KOPT-K1 (cell line): ENCODE measurements around the gene CTSG.
"Not testable (repeated sequence)": the region's sequence is repeated elsewhere in the genome, so short reads cannot be mapped to it uniquely, and the experiment has no call there.

Source experiments
- H3K27ac ChIP-seq: fragments of 200-600 bp; sonication (generic); 2 replicates; pipeline ENCODE4 v1.5.1; 2016; ENCODE audit warnings: antibody characterized with exemption, mild to moderate bottlenecking, low read depth, low read length; ENCODE audit not compliant: poor library complexity, severe bottlenecking
- H3K36me3 ChIP-seq: fragments of 200-600 bp; sonication (generic); 2 replicates; pipeline ENCODE4 v1.5.1; 2017; ENCODE audit warnings: antibody characterized with exemption, mild to moderate bottlenecking, low read length, moderate library complexity; ENCODE audit not compliant: insufficient read depth
- H3K9me3 ChIP-seq: fragments of 200-600 bp; sonication (generic); 2 replicates; pipeline ENCODE4 v1.5.1; 2017; ENCODE audit warnings: antibody characterized with exemption, low read length, mild to moderate bottlenecking; ENCODE audit not compliant: insufficient read depth, poor library complexity, severe bottlenecking

Gene CTSG

DNA sequence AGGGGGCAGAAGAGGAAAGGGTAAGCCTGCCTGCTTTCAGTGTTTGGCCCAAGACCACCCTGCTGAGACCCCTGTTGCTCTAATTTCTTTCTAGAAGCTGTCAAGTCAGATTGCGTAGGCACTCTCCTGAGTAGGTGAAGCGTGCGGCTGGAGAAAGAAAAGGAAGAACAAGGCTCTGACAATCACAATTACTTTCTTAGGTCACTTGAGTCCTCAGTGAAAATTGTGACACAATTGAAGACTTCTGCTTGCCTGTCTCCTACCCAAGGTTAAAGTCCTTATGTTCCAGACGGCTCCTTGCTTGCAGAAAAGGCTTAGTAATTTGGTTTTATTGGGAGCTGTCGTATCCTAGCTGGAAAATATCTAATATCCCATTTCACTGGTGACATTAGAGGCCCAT, 721 bp upstream of the CTSG start:
- Histone ChIP-seq H3K9me3 (no peaks in the 10 kb centered on the region), H3K36me3 (no peaks in the 10 kb centered on the region), H3K27ac (no peak overlapping the region)

DNA sequence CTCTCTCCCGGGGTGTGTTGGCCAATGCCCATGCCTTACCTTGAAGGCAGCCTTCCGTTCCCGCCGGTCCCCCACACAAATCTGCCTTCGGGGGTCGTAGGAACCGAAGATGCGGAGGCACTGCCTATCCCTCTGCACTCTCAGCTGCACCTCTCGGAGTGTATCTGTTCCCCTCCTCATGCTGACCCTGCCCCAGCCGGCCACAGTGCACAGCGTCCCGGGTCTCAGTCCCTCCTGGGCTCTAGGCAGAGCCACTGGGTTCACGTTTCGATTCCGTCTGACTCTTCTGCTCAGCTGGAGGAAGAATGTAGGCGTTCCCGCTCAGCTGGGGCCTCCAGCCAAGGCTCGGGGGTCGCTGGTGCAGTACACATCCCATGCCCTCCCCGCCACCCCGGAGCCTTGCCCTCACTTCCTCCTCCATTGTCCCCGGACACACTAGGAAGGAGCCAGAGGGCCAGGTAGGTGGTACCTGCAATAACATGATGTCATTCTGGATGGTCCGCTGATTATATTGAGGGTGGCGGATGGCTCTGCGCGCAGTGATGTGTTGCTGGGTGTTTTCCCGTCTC, 1.8 kb downstream of the CTSG start:
- H3K27ac ChIP-seq: no peak overlapping the region
- no peaks in the 10 kb centered on the region for H3K9me3 ChIP-seq
- H3K36me3 ChIP-seq: no peaks in the 10 kb centered on the region

DNA sequence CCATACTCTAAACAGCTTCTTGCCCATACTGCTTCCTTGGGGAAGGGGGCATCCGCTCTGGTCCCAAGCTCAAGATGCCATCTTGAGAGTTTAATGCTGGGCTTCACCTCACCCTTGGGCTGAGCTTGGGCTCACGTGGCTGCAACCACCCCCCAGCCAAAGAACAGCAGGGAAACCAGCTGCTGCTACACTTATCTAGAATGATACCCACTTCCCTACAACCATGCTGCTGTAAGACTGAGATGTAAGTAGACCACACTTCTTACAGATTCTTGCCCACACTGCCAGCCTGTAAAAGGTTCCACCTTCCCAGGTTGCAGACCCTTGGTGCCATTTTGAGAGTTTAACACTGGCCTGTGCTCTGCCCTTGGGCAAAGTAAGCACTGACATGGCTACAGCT, 9.7 kb downstream of the CTSG start:
- no peak overlapping the region for H3K27ac ChIP-seq
- H3K36me3 ChIP-seq: no peaks in the 10 kb centered on the region
- H3K9me3 ChIP-seq: peaks cover 20% of the 10 kb centered on the region

DNA sequence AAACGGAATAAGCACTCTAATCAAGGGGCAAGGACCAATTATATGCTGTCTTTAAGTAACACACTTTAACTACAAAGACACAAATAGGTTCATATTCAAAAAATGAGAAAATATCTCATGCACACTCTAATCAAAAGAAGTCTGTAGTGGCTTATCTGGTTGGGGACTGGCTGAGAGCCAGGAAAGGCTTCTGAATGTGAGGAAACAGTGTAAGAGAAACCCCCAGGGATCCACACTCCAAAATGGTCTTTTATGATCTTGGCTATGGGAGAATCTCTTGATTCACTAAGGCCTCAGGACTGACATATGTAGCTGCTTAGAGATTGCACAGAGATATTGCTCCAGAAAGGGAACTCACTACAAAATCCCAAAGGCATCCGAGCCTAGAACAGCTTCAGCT, 10.3 kb downstream of the CTSG start:
- peaks cover 20% of the 10 kb centered on the region for H3K9me3 ChIP-seq
- H3K36me3 ChIP-seq: no peaks in the 10 kb centered on the region
- H3K27ac ChIP-seq: no peak overlapping the region

DNA sequence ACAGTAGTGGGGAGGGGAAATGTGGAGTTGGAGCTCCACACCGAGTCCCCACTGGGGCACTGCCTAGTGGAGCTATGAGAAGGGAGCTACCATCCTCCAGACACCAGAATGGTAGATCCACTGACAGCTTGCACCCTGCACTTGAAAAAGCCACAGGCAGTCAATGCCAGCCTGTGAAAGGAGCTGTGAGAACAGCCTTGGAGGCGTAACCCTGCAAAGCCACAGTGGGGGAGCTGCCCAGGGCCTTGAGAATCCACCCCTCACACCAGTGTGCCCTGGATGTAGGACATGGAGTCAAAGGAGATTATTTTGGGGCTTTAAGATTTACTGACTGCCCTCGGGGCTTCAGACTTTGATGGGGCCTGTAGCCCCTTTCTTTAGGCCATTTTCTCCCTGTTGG, 12.5 kb downstream of the CTSG start:
- no peak overlapping the region for H3K27ac ChIP-seq
- H3K9me3 ChIP-seq: peaks cover 20% of the 10 kb centered on the region
- no peaks in the 10 kb centered on the region for H3K36me3 ChIP-seq

DNA sequence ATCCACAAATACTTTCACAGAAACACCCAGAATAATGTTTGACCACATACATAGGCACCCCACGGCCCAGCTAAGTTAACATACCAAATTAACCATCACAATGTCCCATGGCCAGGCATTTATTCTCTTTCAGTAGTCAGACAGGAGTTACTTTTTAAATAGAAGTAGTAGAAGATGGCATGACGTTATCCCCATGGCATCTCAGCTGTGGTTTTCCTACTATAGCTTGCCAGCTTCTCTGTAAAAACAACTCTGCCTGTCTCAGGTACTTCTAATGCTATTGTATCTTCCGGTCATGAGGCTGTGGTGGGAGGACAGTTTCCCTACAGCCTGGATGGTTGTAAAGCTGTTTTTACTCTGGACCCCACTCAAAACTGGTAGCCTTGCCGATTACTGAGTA, 19.3 kb downstream of the CTSG start:
- Histone ChIP-seq H3K36me3 (no peaks in the 10 kb centered on the region), H3K27ac (no peak overlapping the region), H3K9me3 (no peaks in the 10 kb centered on the region)

DNA sequence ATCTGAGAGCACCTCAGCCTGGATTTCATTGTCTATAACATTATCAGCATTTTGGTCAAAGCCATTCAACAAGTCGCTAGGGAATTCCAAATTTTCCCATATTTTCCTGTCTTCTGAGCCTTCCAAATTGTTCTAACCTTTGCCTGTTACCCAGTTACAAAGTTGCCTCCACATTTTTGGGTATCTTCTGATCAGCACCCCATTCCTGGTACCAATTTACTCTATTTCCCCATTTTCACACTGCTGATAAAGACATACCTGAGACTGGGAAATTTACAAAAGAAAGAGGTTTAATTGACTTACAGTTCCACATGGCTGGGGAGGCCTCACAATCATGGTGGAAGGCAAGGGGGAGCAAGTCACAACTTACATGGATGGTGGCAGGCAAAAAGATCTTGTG, 27.0 kb downstream of the CTSG start:
- H3K36me3 ChIP-seq, H3K27ac ChIP-seq: not testable (repeated sequence)
- peaks cover 19% of the 10 kb centered on the region for H3K9me3 ChIP-seq

DNA sequence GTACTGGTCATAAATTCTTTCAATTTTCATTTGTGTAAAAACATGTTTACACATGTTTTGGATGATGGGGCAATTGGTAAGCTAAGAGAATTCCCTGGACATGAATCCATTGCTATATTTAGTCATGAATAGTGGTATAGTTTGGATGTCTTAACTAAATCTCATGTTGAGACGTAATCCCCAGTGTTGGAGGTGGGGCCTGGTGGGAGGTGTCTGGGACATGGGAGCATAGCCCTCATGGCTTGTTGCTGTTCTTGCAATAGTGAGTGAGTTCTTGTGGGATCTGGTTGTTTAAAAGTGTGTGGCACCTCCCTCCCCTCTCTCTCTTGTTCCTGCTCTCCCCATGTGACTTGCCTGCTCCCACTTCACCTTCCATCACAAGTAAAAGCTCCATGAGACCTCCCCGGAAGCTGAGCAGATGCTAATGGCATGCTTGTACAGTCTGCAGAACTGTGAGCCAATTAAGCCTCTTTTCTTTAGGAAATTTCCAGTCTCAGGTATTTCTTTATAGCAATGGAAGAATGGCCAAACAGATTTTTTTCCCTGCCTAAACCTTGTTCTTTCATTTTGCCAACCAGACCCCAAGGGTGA, 33.6 kb downstream of the CTSG start:
- Histone ChIP-seq H3K36me3 (no peaks in the 10 kb centered on the region), H3K9me3 (peaks cover 12% of the 10 kb centered on the region), H3K27ac (no peak overlapping the region)

DNA sequence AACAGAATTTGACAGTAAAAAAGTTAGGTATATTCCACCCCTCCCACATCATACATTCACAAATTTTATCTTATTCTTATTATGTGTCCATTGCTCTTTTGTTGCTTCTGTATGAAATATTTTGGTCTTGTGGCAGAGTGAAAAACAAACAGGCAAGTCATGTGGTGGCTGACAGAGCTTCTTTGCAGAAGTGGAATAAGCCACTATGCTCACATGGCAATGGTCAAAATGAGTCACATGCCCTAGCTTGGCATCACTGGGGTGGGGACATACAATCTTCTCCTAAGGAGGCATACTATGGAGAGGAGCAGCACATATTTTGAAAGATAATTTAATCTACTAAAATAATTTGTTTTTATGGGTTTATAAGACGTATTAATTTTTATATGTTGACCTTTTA, 40.3 kb downstream of the CTSG start:
- Histone ChIP-seq H3K36me3 (no peaks in the 10 kb centered on the region), H3K9me3 (no peaks in the 10 kb centered on the region), H3K27ac (no peak overlapping the region)

DNA sequence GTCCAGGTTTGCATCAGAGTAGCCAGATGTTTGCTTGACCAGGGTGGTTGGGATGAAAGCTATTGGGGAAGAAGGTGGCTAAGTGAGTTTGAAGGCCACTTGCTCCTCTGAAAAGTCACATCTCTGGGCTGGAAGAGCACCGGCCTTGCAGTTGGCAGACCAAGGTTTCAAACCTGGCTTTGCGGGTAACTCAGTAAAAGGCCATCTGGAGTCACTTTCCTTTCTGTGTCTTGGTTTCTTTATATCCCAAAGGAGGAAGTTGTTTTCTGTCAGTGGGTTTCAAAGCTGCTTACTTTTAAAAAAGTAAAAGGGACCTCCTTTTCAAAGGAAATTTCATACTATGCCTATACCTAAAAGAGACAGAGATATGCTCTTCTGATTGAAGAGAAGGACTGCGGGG, 41.8 kb downstream of the CTSG start:
- H3K27ac ChIP-seq: no peak overlapping the region
- no peaks in the 10 kb centered on the region for H3K36me3 ChIP-seq

DNA sequence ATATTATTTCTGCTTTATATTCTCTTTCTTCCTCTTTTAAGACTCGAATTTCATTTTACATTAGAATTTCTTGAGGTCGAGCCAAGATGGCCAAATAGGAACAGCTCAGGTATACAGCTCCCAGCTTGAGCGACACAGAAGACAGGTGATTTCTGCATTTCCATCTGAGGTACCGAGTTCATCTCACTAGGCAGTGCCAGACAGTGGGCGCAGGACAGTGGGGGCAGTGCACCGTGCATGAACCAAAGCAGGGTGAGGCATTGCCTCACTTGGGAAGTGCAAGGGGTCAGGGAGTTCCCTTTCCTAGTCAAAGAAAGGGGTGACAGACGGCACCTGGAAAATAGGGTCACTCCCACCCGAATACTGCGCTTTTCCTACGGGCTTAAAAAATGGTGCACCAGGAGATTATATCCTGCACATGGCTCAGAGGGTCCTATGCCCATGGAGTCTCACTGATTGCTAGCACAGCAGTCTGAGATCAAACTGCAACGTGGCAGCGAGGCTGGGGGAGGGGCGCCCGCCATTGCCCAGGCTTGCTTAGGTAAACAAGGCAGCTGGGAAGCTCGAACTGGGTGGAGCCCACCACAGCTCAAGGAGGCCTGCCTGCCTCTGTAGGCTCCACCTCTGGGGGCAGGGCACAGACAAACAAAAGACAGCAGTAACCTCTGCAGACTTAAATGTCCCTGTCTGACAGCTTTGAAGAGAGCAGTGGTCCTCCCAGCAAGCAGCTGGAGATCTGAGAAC, 50.0 kb downstream of the CTSG start:
- not testable (repeated sequence) for H3K9me3 ChIP-seq, H3K36me3 ChIP-seq, H3K27ac ChIP-seq

More for the DNA sequence above, 41.8 kb downstream of the CTSG start:
- no peaks in the 10 kb centered on the region for H3K9me3 ChIP-seq
